Measurements from ENCODE around the gene TRAF2.

- no peak for TF ChIP-seq PHF8 (IDR thresholded peaks at IDR 0.05; ENCODE audit: borderline replicate concordance, low read depth)
- no peak for TF ChIP-seq CTCF (IDR thresholded peaks at IDR 0.05)
- no peak for TF ChIP-seq RAD21 (conservative IDR thresholded peaks at IDR 0.05 in 1 of 2, IDR thresholded peaks at IDR 0.05 in 1 of 2)
- no peak for TF ChIP-seq SREBF2 (IDR thresholded peaks at IDR 0.05)
- TF ChIP-seq POLR2AphosphoS2 (conservative IDR thresholded peaks at IDR 0.05; ENCODE audit: low read length): no peak
- TF ChIP-seq JUN (IDR thresholded peaks at IDR 0.05): no peak
- no peak for TF ChIP-seq POLR2A (IDR thresholded peaks at IDR 0.05; ENCODE audit: low read length)
- no peak for TF ChIP-seq NFE2L2 (conservative IDR thresholded peaks at IDR 0.05; ENCODE audit: low read length)
- no peak for TF ChIP-seq USF2 (IDR thresholded peaks at IDR 0.05)
- no peak for TF ChIP-seq MAX (IDR thresholded peaks at IDR 0.05)
- TF ChIP-seq RARB (CRISPR knock-in tag; IDR thresholded peaks at IDR 0.05): no peak
- no peak for TF ChIP-seq EP300 (IDR thresholded peaks at IDR 0.05)
- TF ChIP-seq RCOR1 (IDR thresholded peaks at IDR 0.05; ENCODE audit: low read depth, low read length): no peak
Measured at GRCh38 chr9:136863623-136864273, 22.6 kb upstream of the TRAF2 start.
